HK-2 (cell line): ENCODE data around the gene GOLGA6A.
"Not testable (repeated sequence)": the region's sequence is repeated elsewhere in the genome, so short reads cannot be mapped to it uniquely, and the experiment has no call there.

ENCODE experiments used
- DNase-seq: peaks from one replicate; pipeline ENCODE4 v3.0.0-alpha.2; 2018; ENCODE audit not compliant: unreplicated experiment

The GOLGA6A gene

GRCh38 chr15:74052271-74053260 is 29.8 kb downstream of the GOLGA6A start:
- DNase-seq, result not testable (repeated sequence)

- DNase-seq, result no peak
Measured at GRCh38 chr15:74050556-74051234, 31.7 kb downstream of the GOLGA6A start.

- DNase-seq, result no peak
Measured at GRCh38 chr15:74050127-74050526, 32.2 kb downstream of the GOLGA6A start.

GRCh38 chr15:74046275-74046674 is 36.1 kb downstream of the GOLGA6A start:
- DNase-seq, result no peak

- no peak for DNase-seq
Measured at GRCh38 chr15:74045636-74046274, 36.6 kb downstream of the GOLGA6A start.

GRCh38 chr15:74045184-74045583 is 37.2 kb downstream of the GOLGA6A start:
- no peak for DNase-seq

GRCh38 chr15:74044267-74045110 is 37.9 kb downstream of the GOLGA6A start:
- no peak for DNase-seq

GRCh38 chr15:74043425-74044266 is 38.7 kb downstream of the GOLGA6A start:
- DNase-seq, result no peak

GRCh38 chr15:74042603-74043424 is 39.5 kb downstream of the GOLGA6A start:
- DNase-seq, result no peak

- no peak for DNase-seq
Measured at GRCh38 chr15:74041777-74042435, 40.4 kb downstream of the GOLGA6A start.

- DNase-seq, result no peak
Measured at GRCh38 chr15:74041311-74041756, 41.0 kb downstream of the GOLGA6A start.

GRCh38 chr15:74040109-74040850 is 42.1 kb downstream of the GOLGA6A start:
- no peak for DNase-seq

GRCh38 chr15:74039656-74040010 is 42.7 kb downstream of the GOLGA6A start:
- no peak for DNase-seq

GRCh38 chr15:74038707-74039655 is 43.4 kb downstream of the GOLGA6A start:
- no peak for DNase-seq

- no peak for DNase-seq
Measured at GRCh38 chr15:74037171-74038117, 44.9 kb downstream of the GOLGA6A start.
